Glutamatergic neuron (in vitro differentiated cells): Measurements from ENCODE around the gene DTHD1. TPM values are rescaled to one million over a fixed set of nuclear protein-coding genes. Genes with fewer than 3 reads are reported as not detected.

ENCODE experiments used
- DNase-seq: peaks from one replicate; pipeline ENCODE4 v3.0.0; 2022
- H3K27ac Mint-ChIP-seq: one replicate; pipeline ENCODE4 v1.8.0; 2020; ENCODE audit warnings: mild to moderate bottlenecking, mixed read lengths, inconsistent platforms; ENCODE audit not compliant: unreplicated experiment
- H3K27me3 Mint-ChIP-seq: one replicate; pipeline ENCODE4 v1.8.0; 2020; ENCODE audit warnings: mild to moderate bottlenecking, moderate library complexity, mixed read lengths, inconsistent platforms; ENCODE audit not compliant: unreplicated experiment
- H3K36me3 Mint-ChIP-seq: one replicate; pipeline ENCODE4 v1.8.0; 2020; ENCODE audit warnings: mild to moderate bottlenecking, mixed read lengths, inconsistent platforms; ENCODE audit not compliant: unreplicated experiment
- H3K4me1 Mint-ChIP-seq: one replicate; pipeline ENCODE4 v1.8.0; 2020; ENCODE audit warnings: mild to moderate bottlenecking, low read depth, mixed read lengths, inconsistent platforms; ENCODE audit not compliant: unreplicated experiment
- H3K4me3 Mint-ChIP-seq: one replicate; pipeline ENCODE4 v1.8.0; 2020; ENCODE audit warnings: mild to moderate bottlenecking, mixed read lengths, inconsistent platforms; ENCODE audit not compliant: unreplicated experiment
- H3K9me3 Mint-ChIP-seq: one replicate; pipeline ENCODE4 v1.8.0; 2020; ENCODE audit warnings: mild to moderate bottlenecking, moderate library complexity, mixed read lengths, inconsistent platforms; ENCODE audit not compliant: unreplicated experiment
- CTCF ChIP-seq: fragments of 200-600 bp; sonication (generic); IDR thresholded peaks from one replicate; pipeline ENCODE4 v1.5.0; 2021; ENCODE audit not compliant: partially characterized antibody, unreplicated experiment
- total RNA-seq: library from RNA; stranded (reverse); fragmentation: NEBNext Ultra II Directional; extraction: Animal tissue kit (Norgen Biotek cat#: 25700); gene quantifications from one replicate; pipeline ENCODE4 v1.2.1, GENCODE V29; 2021; ENCODE audit not compliant: unreplicated experiment

DTHD1 gene
- total RNA-seq, 1 donor from 2014 or later, result not detected

- no peak overlapping the region for H3K27ac Mint-ChIP-seq
- H3K36me3 Mint-ChIP-seq, result no peaks in the 10 kb centered on the region
- TF ChIP-seq CTCF, result no peak
- H3K4me1 Mint-ChIP-seq, result no peaks in the 10 kb centered on the region
- no peaks in the 10 kb centered on the region for H3K9me3 Mint-ChIP-seq
- no peak overlapping the region for H3K4me3 Mint-ChIP-seq
- no peaks in the 10 kb centered on the region for H3K27me3 Mint-ChIP-seq
- DNase-seq, result no peak
Measured at GRCh38 chr4:36392024-36392423, 110.6 kb downstream of the DTHD1 start.

- H3K36me3 Mint-ChIP-seq, result no peaks in the 10 kb centered on the region
- no peak for TF ChIP-seq CTCF
- no peaks in the 10 kb centered on the region for H3K27me3 Mint-ChIP-seq
- H3K27ac Mint-ChIP-seq, result no peak overlapping the region
- H3K9me3 Mint-ChIP-seq, result no peaks in the 10 kb centered on the region
- H3K4me1 Mint-ChIP-seq, result no peaks in the 10 kb centered on the region
- no peak overlapping the region for H3K4me3 Mint-ChIP-seq
- DNase-seq, result no peak
Measured at GRCh38 chr4:36392916-36393315, 111.5 kb downstream of the DTHD1 start.

Other genes starting within 250 kb of the DTHD1 start
- 1.4 TPM for gene ARAP2, start 37.1 kb upstream of the DTHD1 start, total RNA-seq